Mammary epithelial cell (primary cell): ENCODE results near the gene IL22.

Experiments used
- EZH2 ChIP-seq: IDR thresholded peaks from 2 replicates; pipeline ENCODE4 v1.6.1; 2012; ENCODE audit warnings: low read length, inconsistent platforms, borderline replicate concordance
- TF ChIP-seq, protein P1 (sequence below), 2 donors: IDR thresholded peaks in 1 of 2; conservative IDR thresholded peaks in 1 of 2; 2 replicates each; pipeline ENCODE4 v1.5.1; 2011 to 2012; ENCODE audit warnings: inconsistent platforms in 2 of 2, low read length in 2 of 2, mild to moderate bottlenecking in 2 of 2, control low read depth in 1 of 2, low read depth in 1 of 2; ENCODE audit not compliant: insufficient read depth in 1 of 2; ENCODE audit errors: extremely low read depth in 1 of 2

DNA sequence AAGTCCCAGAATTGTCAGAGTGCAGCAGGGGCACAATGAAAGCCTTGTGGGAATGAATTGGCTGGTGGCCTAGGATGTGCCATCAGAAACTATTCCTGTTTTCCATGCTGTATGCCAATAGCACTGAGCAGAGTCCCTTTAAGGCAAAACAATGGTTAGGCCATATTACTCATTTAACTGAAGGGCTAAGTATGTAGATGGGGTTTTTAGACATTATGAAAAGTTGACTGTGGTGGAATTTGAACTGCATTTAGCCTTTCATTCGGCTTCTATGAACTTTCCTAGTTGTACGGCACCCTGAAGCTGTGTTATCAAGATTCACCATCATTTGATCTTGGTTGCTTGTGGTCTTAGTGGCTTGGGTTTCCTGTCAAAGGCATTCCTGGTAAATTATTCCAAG is 52.5 kb downstream of the IL22 start:
- TF ChIP-seq, protein P1, sequence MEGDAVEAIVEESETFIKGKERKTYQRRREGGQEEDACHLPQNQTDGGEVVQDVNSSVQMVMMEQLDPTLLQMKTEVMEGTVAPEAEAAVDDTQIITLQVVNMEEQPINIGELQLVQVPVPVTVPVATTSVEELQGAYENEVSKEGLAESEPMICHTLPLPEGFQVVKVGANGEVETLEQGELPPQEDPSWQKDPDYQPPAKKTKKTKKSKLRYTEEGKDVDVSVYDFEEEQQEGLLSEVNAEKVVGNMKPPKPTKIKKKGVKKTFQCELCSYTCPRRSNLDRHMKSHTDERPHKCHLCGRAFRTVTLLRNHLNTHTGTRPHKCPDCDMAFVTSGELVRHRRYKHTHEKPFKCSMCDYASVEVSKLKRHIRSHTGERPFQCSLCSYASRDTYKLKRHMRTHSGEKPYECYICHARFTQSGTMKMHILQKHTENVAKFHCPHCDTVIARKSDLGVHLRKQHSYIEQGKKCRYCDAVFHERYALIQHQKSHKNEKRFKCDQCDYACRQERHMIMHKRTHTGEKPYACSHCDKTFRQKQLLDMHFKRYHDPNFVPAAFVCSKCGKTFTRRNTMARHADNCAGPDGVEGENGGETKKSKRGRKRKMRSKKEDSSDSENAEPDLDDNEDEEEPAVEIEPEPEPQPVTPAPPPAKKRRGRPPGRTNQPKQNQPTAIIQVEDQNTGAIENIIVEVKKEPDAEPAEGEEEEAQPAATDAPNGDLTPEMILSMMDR (conservative IDR thresholded peaks at IDR 0.05 in 1 of 2, IDR thresholded peaks at IDR 0.05 in 1 of 2; ENCODE audit: extremely low read depth in 1 of 2, insufficient read depth in 1 of 2, low read depth in 1 of 2, low read length in 2 of 2), result no peak
- TF ChIP-seq EZH2, result no peak
